OCI-LY3 (cell line): ENCODE measurements around the gene LRRC8C.

Experiments
- H2AFZ ChIP-seq: fragments of 200-600, 300-600 bp; shearing (Covaris generic); 2 replicates; pipeline ENCODE4 v1.6.0; 2014; ENCODE audit warnings: antibody characterized with exemption, low read depth, low read length
- H3K27ac ChIP-seq: fragments of 200-600, 300-600 bp; sonication (generic); 2 replicates; pipeline ENCODE4 v1.5.1; 2014; ENCODE audit warnings: mild to moderate bottlenecking, low read length, moderate library complexity, mixed read lengths
- H3K27me3 ChIP-seq: fragments of 200-600, 300-600 bp; sonication (generic); 2 replicates; pipeline ENCODE4 v1.6.1; 2014; ENCODE audit warnings: low read depth, low read length, mixed read lengths
- H3K36me3 ChIP-seq: fragments of 200-600, 300-600 bp; sonication (generic); replicated peaks from 2 replicates; pipeline ENCODE3; 2014; ENCODE audit warnings: low read depth, low read length, mixed read lengths
- H3K4me1 ChIP-seq: fragments of 300-600, 200-600 bp; sonication (generic); 2 replicates; pipeline ENCODE4 v1.6.1; 2014; ENCODE audit warnings: low read length, mixed read lengths
- H3K4me2 ChIP-seq: fragments of 200-600, 300-600 bp; sonication (generic); 2 replicates; pipeline ENCODE4 v1.6.1; 2014; ENCODE audit warnings: low read length, mixed read lengths
- H3K4me3 ChIP-seq: fragments of 300-600, 200-600 bp; sonication (generic); 2 replicates; pipeline ENCODE4 v1.5.1; 2014; ENCODE audit warnings: antibody characterized with exemption, mild to moderate bottlenecking, low read length, moderate library complexity
- H3K79me2 ChIP-seq: fragments of 300-600, 200-600 bp; shearing (Covaris generic); 2 replicates; pipeline ENCODE4 v1.6.1; 2014; ENCODE audit warnings: mild to moderate bottlenecking, low read length, mixed read lengths
- H3K9ac ChIP-seq: fragments of 300-600, 200-600 bp; shearing (Covaris generic); 2 replicates; pipeline ENCODE4 v1.6.0; 2014; ENCODE audit warnings: mild to moderate bottlenecking, low read length, moderate library complexity
- H3K9me3 ChIP-seq: fragments of 200-600, 300-600 bp; shearing (Covaris generic); 2 replicates; pipeline ENCODE4 v1.6.1; 2014; ENCODE audit warnings: low read length, mixed read lengths; ENCODE audit not compliant: insufficient read depth
- H4K20me1 ChIP-seq: fragments of 200-600, 300-600 bp; sonication (generic); 2 replicates; pipeline ENCODE4 v1.6.1; 2016; ENCODE audit warnings: low read length, mixed read lengths; ENCODE audit not compliant: insufficient read depth
- EZH2phosphoT487 ChIP-seq: fragments of 200-600 bp; shearing (Covaris generic); IDR thresholded peaks from 2 replicates; pipeline ENCODE4 v1.6.1; 2018; ENCODE audit warnings: antibody characterized with exemption, mixed run types, low read depth
- TF ChIP-seq, protein P1 (sequence below): fragments of 200-600, 300-600 bp; sonication (generic); IDR thresholded peaks from 2 replicates; pipeline ENCODE4 v1.5.1; 2014; ENCODE audit warnings: antibody characterized with exemption, low read length, low read depth

LRRC8C gene

DNA sequence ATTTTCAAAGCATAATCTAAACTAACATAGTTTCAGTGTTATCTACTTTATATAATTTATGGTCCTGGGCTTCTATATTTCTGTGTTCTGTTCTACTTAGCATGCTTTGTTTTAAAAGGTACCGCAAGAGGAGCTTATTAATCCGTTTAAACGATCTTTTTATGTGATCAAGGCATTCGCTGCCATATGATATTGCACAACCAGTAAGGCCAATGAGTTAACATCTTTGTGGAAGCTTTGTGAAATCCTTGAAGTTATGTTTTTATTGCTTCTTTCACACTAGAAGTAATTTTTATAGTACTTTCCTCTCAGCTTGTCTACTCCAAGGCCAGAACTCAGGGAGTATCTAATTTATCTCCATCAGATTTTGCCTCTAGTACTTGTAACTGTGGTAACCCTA lies 8.9 kb downstream of the LRRC8C start:
- H3K79me2 ChIP-seq, result no peaks in the 10 kb centered on the region
- no peak overlapping the region for H3K9ac ChIP-seq
- H3K4me3 ChIP-seq, result no peak overlapping the region
- H3K27me3 ChIP-seq, result no peaks in the 10 kb centered on the region
- H2AFZ ChIP-seq, result no peak overlapping the region
- no peak for TF ChIP-seq EZH2phosphoT487
- TF ChIP-seq, protein P1, sequence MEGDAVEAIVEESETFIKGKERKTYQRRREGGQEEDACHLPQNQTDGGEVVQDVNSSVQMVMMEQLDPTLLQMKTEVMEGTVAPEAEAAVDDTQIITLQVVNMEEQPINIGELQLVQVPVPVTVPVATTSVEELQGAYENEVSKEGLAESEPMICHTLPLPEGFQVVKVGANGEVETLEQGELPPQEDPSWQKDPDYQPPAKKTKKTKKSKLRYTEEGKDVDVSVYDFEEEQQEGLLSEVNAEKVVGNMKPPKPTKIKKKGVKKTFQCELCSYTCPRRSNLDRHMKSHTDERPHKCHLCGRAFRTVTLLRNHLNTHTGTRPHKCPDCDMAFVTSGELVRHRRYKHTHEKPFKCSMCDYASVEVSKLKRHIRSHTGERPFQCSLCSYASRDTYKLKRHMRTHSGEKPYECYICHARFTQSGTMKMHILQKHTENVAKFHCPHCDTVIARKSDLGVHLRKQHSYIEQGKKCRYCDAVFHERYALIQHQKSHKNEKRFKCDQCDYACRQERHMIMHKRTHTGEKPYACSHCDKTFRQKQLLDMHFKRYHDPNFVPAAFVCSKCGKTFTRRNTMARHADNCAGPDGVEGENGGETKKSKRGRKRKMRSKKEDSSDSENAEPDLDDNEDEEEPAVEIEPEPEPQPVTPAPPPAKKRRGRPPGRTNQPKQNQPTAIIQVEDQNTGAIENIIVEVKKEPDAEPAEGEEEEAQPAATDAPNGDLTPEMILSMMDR, result no peak
- H3K9me3 ChIP-seq, result no peaks in the 10 kb centered on the region
- H3K4me2 ChIP-seq, result no peak overlapping the region
- no peak overlapping the region for H3K27ac ChIP-seq
- no peaks in the 10 kb centered on the region for H4K20me1 ChIP-seq
- no peaks in the 10 kb centered on the region for H3K4me1 ChIP-seq
- no peaks in the 10 kb centered on the region for H3K36me3 ChIP-seq

DNA sequence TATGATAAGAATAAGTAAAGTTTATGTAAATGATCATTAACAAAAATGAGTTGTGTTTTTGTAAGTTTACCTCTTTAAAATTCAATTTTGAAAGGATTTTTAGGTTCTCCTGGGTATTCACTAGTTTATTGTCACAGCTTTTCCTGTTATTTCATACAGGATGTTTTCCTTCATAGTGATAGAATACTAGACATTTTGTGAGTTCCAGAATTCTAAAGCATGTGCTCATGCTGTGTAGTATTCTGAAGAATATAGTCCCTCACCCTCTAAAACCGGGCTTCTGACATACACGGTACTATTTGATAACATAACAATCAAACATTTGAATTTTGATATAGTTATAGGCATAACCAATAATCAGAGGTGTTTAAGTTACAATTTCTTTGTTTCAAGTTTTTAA lies 10.7 kb downstream of the LRRC8C start:
- Histone ChIP-seq H3K27ac (no peak overlapping the region), H3K9ac (no peak overlapping the region), H3K4me2 (no peak overlapping the region), H3K36me3 (no peaks in the 10 kb centered on the region), H3K9me3 (no peaks in the 10 kb centered on the region), H3K4me3 (no peak overlapping the region), H3K27me3 (no peaks in the 10 kb centered on the region), H2AFZ (no peak overlapping the region), H4K20me1 (no peaks in the 10 kb centered on the region), H3K4me1 (no peaks in the 10 kb centered on the region), H3K79me2 (no peaks in the 10 kb centered on the region)
- no peak for TF ChIP-seq EZH2phosphoT487
- TF ChIP-seq, protein P1, result no peak

DNA sequence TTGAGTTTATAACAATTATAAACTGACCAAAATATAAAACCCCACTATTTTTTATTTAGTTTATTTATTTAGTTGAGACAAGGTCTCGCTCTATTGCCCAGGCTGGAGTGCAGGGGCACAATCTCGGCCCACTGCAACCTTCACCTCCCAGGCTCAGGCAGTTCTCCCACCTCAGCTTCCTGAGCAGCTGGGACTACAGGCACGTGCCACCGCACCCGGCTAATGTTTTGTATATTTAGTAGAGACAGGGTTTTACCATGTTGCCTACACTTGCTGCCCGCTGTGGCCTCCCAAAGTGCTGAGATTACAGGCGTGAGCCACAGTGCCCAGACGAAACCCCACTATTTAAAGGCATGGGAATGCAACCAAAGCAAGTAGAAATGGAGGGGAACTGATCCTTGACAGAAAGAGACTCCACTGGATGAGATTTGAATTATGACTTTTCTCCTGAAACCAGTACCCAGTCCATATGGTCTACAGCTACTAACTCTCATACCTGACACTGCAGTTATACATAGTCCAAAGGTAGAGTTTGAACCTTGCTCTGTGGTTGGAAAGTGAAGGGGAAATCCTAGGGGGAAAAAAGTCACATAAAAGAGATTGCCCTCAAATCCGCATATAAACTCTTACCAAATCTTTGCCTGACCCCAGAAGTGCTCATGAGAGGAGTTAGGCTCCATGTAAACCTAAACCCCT lies 11.3 kb downstream of the LRRC8C start:
- Histone ChIP-seq H3K36me3 (no peaks in the 10 kb centered on the region), H3K4me2 (no peak overlapping the region), H3K4me1 (no peaks in the 10 kb centered on the region), H2AFZ (no peak overlapping the region), H3K27me3 (no peaks in the 10 kb centered on the region), H3K9ac (no peak overlapping the region), H3K27ac (no peak overlapping the region), H3K4me3 (no peak overlapping the region), H3K9me3 (no peaks in the 10 kb centered on the region), H4K20me1 (no peaks in the 10 kb centered on the region), H3K79me2 (no peaks in the 10 kb centered on the region)
- TF ChIP-seq, protein P1, result no peak
- TF ChIP-seq EZH2phosphoT487, result no peak

DNA sequence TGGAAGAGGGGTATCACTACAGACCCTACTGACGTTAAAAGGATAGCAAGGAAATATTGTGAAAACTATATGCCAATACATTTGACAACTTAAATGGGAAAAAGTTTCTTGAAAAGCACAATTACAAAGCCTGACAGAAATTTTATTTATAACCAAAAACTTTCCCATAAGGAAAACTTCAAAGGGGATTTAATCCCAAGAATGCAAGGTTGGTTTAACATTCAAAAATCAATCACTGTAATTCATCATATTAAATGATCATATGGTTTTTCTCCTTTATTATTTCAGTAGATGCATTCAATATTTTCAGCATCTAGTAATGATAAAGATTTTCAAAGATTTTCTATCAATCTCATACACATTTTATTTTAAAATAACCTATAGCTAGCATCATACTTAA lies 13.3 kb downstream of the LRRC8C start:
- Histone ChIP-seq H3K27ac (no peak overlapping the region), H3K9ac (no peak overlapping the region), H3K9me3 (no peaks in the 10 kb centered on the region), H3K4me1 (no peaks in the 10 kb centered on the region), H4K20me1 (no peaks in the 10 kb centered on the region), H3K27me3 (no peaks in the 10 kb centered on the region), H3K4me3 (no peak overlapping the region), H3K4me2 (no peak overlapping the region), H3K36me3 (no peaks in the 10 kb centered on the region), H3K79me2 (no peaks in the 10 kb centered on the region), H2AFZ (no peak overlapping the region)
- TF ChIP-seq, protein P1, result no peak
- no peak for TF ChIP-seq EZH2phosphoT487
